EH (cell line): ENCODE data around the gene NAMPT.
A peak's percentile ranks its signal among the peaks of the same experiment; 100 is the strongest.
"Not testable (repeated sequence)": the region's sequence is repeated elsewhere in the genome, so short reads cannot be mapped to it uniquely, and the experiment has no call there.

ENCODE experiments used
- DNase-seq: peaks from one replicate; pipeline ENCODE4 v3.0.0-alpha.2; 2015; ENCODE audit warnings: low read depth

Gene NAMPT

DNA sequence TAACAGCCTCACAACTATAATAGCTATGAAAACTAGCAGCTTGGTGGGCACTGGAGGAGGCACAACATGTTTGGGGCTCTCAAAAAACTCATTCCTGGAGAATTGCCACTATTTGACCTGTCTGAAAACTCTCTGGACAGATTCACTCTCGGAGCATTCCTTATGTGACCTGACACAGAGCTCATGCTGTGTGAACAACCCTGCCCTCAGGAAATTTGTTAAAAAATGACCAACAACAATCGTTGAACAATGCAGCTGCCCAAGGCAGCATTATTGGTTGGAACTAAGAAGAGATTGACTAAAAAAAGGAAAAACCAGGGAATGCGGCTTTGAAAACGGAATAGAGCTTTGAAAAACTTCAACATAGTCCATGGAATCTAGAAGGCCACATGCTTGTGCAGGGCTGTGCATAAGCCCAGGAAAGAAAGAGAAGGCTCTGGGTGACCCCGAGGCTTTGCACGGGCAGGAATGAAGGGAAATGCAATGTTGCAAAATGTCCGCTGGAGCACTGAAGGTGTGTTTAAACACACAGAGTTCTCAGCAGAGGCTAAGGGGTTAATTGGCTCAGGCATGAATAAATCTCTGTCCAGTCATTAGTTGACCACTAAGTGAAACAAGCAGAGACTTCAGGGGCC lies 52.8 kb downstream of the NAMPT start:
- peak; percentile 18 for DNase-seq

DNA sequence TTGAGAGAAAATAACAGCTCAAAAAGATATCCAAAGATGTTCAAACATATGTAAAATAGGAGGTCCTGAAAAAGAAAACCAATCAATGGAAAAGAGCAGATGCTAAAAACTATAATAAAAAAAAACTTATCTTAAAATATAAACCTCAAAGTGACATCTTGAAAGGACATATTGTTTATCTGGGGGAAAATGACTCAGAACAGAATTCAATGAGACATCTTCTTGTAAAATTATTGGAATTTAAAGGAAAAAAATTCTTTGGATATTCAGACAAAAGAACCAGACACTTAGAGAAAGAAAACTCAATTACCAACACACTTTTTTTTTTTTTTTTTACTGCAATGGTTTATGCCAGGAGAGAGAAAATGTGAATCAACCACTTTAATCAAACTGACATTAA lies 58.9 kb downstream of the NAMPT start:
- DNase-seq, result peak; percentile 29

DNA sequence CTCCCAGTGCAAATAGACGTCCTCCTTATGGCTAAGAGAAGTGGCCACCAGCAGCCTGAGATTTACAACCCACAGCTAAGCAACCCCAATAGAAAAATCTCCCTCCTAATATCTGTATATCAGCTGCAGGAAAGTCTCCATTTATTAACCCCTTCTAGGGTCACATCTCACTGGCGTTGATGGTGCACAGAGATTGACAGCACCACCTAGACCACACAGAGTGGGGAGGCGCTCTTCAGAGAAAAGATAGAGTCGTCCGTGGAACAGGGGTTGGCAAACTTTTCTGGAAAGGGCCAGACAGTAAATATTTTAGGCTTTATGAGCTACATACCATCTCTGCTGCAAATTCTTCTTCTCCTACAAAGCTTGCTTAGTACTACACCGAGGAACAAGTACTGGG lies 60.0 kb downstream of the NAMPT start:
- DNase-seq, result no peak

DNA sequence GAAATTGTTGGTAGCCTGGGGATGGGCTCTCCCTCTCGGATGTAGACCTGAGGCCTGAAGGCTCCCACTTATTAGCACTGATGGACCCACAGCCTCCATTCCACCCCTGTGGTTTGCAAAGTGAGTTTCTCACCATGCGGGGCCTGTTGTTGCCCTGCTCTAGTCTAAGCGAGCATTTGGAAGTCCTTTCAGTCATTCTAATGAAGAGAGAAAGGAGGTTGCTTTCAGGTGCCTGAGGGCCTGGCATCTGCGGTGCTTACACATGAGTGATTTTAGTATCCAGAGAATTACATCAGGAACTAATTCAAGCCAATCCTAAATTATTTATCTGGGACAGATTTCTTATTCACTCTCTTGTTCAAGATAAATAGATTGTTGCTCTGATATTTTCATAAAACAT lies 61.6 kb downstream of the NAMPT start:
- no peak for DNase-seq

DNA sequence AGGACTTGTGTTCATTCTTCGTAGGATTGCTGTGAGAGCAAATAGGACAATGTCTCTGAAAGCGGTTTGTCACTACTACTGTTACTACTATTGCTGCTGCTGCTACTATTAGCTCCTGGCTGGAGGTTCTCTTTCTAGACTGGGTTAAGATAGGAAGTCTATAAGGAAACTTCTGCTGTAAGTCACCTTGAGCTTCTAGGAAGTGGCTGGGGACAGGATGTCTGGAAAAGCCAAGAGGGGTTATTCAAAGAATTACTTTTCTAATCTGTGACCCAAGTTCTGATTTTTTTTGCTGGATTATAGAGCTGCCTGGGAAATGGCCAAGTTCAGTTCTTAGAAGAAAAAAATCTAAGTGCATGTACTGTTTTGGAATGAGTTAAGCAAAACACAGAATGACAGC lies 62.2 kb downstream of the NAMPT start:
- no peak for DNase-seq

DNA sequence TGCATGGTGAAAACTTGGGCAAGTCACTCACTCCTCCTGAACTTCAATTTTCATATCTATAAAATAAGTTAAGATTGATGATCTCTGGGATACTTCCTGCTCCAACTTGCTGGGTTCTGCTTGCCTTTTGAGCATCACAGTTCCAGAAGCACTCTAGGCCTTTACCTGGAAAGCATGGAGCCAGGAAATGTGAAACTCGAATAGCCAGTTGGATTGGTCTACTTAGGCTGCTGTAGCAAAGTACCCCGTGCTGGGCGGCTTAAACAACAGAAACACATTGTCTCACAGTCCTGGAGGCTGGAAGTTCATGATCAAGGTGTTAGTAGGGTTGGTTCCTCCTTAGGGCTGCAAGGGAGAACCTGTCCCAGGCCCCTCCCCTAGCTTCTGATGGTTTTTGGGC lies 64.5 kb downstream of the NAMPT start:
- no peak for DNase-seq

DNA sequence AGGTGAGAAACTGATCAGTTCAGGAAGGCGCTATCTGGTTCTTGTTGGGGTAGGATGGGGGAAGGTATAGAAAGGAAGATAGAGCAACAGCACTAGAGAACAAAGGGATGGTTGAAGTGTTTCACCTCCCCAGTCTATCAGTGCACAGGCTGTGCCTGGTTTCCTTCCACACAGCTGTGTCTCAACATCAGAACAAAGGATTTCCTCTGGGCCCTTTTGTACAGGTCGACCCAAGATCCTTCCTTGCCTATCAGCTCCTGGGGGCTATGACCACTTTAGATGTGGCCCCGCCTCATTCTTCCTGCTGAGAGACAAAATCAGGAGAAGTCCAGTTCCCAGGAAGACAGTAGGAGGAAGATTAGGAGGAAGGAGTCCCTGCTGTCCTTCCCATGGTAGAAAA lies 65.6 kb downstream of the NAMPT start:
- no peak for DNase-seq

DNA sequence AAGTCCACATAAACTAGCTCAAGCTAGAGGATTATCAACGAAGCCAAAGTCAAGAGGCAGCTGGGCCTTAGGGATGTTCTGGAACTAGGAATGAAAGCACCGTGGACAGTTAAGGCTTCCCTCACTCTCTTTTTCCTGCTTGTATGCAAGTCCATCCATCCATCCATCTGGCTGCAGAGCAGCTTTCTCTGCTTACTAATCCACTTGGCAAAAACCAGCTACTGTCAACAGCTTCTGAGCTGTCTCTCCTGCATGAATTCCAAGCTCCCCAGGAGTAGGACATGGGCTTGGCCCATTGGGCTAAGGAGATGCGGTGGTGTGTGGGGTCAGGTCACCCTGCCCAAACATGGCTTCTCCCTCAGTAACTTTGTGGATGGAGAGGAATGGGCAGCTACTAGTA lies 66.2 kb downstream of the NAMPT start:
- no peak for DNase-seq

DNA sequence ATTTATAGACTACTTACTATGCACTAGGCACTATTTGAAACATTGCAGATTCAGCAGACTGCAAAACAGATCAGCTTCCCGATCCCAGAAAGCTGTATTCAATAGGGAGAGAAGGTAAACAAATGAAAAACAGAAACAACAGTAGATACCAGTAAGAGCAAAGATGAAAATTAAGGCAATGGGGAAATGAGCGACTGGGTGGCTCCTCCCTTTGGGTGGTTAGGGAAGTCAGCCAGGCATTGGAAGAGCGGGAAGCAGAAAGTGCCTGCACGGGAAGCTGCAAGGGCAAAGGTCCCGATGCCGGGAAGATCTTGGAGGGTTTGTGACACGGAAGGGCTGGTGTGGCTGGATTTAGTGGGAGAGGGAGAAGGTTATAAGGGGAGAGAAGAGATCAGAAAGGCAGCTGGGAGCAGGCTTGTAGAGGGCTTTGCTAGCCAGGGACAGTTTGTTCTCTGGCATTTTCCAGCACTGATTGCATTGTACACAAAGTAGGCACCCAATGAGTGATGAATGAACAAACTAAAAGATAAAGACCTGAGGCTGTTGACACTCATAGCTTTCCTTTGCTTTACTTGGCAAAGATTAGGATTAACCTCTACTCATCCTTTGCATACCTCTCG lies 67.8 kb downstream of the NAMPT start:
- DNase-seq, result peak; percentile 77

DNA sequence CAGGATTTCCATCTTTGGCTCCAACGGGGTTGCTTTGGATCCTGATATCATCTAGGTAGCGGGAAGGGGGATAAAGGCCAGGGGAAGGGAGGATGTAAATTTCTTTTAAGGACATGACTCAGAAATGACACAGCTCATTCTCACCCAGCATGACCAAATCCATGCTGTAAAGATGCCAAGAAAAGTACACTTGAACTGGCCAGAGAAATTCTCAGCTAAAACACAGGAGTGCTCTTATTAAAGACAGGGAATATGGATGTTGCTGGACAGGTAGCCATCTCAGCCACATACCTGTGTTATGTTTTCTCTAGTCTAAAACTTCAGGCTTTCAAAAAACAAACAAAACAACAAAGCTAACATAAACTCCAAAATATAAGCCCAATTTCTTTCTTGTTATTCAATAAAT lies 68.3 kb downstream of the NAMPT start:
- peak; percentile 97 for DNase-seq

DNA sequence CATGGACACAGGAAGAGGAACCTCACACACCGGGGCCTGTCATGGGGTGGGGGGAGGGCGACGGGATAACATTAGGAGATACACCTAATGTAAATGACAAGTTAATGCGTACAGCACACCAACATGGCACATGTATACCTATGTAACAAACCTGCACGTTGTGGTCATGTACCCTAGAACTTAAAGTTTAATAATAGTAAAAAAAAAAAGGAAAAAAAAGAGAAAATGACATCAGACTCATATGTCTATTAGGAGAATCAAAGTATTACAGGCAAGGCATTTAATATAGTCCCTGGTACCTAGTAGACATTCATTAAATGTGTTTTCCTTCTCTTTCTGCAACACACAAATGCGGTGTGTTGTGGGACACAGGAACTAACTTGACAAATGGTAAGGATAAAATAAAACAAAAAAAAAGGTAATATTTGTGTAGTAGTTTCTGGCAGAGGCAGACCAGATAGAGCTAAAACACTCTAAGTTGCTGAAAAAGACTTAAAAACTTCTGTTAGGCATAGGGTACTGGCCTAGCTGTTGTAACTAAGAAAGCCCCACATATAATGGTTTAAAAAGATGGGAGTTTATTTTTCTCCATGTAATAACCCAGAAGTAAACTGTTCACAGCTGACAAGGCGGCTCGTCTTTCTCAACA lies 68.8 kb downstream of the NAMPT start:
- DNase-seq, result no peak

DNA sequence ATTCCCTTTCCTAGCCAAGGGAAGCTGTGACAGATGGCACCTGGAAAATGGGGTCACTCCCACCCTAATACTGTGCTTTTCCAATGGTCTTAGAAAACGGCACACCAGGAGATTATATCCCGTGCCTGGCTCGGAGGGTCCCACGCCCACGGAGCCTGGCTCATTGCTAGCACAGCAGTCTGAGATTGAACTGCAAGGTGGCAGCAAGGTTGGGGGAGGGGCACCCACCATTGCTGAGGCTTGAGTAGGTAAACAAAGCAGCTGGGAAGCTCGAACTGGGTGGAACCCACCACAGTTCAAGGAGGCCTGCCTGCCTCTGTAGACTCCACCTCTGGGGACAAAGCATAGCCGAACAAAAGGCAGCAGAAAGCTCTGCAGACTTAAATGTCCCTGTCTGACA lies 75.8 kb downstream of the NAMPT start:
- not testable (repeated sequence) for DNase-seq

DNA sequence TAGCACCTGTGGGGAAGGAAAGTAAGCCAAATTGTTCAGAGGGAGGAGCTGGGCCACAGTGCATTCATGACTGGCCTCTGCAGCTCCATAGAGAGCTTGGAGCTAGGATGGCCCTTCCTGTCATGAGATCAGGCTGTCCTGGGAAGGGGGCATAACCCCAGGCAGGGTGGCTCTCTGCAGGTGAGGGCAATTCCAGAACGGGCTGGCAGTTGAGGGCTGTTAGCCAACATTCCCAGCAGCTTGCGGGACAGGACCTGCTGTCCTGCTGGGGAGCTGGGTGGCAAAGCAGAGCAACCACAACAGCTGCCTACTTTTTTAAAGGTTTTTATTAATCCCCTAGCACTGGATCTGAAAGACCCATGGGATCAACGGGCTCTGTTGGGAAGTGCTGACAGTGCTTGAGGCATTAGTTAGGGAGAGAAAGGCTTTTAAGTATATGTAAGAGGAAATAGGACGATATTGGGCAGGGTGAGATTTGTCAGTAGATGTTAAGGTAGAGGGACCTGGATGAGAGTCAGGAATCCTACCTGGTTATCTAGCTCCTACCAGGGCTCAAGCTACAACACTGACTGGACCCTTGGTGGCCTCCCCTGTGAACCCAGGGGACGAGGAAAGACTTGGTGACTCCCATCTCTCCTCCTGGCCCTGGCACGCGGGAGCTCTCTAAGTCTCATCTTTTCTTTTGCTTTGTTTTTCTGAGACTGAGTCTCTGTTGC lies 77.8 kb downstream of the NAMPT start:
- no peak for DNase-seq

DNA sequence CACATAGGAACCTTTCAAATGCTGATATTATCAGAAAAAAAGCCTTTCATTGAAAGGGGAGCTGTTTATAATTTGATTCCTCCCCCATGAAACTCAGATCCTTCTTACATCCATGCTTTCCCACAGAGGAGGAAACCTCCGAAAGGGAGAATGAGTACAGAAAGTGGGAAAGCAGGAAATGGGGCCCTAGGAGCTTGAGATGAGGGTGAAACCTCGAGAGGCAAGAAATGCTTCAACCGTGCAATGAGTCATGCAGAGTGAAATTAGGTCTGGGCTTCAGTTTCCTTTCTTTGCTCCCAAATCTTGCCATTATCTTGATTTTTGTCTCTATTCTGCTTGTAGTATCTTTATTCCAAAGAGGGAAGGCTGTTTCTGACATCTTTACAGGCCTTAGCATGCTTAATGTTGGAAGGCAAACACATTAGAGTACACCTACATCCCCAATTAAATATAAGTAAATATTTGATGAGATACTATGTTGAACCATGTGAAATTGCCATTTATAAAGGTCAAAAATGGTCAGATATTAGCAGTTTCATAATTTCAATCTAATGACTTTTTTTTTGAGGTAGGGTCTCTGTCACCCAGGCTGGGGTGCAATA lies 79.1 kb downstream of the NAMPT start:
- peak; percentile 49 for DNase-seq

DNA sequence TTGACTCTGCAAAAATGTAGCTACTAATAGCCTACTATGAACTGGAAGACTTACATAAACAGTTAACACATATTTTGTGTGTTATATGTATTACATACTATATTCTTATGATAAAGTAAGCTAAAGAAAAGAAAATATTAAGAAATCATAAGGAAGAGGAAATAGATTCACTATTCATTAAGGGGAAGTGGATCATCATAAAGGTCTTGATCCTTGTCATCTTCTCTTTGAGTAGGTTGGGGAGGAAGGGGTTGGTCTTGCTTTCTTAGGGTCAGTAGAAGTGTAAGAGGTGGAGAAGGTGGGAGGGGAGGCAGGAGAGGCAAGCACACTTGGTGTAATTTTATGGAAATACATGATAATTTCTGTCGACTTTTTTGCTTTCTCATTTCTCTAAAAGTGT lies 81.3 kb downstream of the NAMPT start:
- DNase-seq, result no peak

DNA sequence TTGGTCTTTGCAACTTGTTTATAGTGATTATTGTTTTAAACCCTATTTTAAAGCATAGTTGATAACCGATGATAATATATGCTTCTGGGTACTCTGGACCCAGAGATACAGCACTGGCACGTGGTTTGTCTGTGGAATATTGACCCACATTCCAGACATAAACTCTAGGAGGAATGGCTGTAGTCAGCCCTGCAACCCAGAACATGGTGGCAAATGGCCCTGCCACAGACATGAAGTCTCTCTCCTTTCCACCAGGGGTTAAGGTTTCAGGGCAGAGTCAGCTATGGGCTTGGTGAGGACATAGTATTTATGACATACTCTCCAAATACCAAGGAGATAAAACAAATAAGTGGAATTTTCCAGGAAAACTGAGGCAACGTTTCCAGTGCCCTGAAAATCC lies 83.6 kb downstream of the NAMPT start:
- no peak for DNase-seq

DNA sequence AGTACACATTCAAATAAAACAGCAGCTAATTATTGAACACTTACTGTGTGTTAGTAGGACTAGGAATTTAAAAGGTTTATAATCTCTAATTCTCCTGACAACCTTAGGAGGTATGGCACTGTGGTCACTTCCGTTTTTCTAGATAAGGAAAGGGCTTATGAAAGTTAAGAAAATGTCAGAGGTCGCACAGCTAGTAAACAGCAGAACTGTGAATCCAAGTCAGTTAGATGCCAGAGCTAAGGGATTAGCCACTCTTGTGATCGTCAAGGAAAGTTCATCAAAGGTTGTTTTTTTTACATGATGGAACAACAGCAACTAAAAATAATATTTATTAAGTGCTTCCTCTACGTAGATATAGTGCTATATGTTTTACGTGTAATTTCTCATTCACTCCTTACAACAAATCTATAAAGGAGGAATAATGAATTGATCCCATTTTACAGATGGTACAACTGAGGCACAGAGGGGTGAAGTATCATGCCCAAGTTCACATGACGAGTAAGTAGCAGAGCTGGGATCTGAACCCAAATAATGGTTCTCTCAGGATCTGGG lies 84.9 kb downstream of the NAMPT start:
- no peak for DNase-seq

DNA sequence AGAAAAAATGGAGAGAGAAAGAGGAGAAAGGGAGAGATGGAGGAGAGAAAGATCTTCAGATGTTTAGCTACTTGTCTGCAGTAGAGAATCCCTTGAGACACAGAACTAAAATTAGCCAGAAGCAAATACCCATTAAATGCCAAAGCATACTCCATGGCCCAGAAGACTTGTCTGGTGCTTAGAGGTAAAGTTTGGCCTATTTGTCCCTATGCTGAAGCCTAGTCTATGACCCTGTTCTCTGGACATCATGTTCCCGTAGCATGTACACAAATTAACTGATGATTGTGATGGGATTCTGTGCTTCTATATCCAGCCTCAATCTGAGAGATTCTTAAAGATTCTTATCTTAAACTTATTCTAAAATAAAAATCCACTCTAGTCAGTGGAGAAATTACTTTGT lies 85.8 kb downstream of the NAMPT start:
- no peak for DNase-seq
